SIG-M5 treated with dmso at 0.1 percent for 504 hours (cell line): ENCODE results near the gene PRRG2.
"Not testable (repeated sequence)": the region's sequence is repeated elsewhere in the genome, so short reads cannot be mapped to it uniquely, and the experiment has no call there.

ENCODE experiments used
- DNase-seq: peaks from one replicate; lab custom pipeline; 2025; ENCODE audit not compliant: unreplicated experiment; lab: John Stamatoyannopoulos, UW

Gene PRRG2

DNA sequence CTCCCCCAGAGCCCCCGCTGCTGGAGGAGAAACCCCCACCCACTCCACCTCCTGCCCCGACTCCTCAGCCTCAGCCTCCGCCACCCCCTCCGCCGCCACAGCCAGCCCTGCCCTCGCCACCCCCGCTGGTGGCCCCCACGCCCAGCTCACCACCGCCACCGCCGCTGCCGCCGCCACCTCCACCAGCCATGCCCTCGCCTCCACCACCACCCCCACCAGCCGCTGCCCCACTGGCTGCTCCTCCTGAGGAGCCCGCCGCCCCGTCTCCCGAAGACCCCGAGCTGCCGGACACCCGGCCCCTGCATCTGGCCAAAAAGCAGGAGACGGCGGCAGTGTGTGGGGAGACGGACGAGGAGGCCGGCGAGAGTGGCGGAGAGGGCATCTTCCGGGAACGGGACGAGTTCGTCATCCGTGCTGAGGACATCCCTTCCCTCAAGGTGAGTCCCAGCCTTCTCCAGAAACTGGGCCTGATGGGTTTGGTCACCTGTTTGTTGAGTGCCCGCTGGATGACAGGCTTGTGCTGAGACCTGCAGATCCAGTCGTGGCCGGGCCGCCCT, 20.4 kb downstream of the PRRG2 start:
- DNase-seq, result no peak

DNA sequence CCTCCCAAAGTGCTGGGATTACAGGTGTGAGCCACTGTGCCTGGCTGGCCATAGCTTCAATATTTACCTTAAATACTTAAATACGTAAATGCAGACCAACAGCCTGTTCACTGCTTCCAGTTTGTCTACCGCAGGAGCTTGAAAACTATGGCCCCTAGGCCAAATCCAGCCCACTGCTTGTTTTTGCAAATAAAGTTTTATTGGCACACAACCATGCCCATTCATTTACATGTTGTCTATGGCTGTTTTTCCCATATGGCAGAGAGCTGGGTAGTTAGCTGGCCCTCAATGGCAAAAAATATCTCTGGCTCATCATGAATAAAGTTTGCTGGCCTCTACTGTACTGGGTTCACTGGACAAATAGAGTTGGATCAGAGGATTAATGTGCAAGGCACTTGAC, 21.7 kb downstream of the PRRG2 start:
- DNase-seq, result no peak

- no peak for DNase-seq
Observed at GRCh38 chr19:49605605-49606004, 24.5 kb downstream of the PRRG2 start.

GRCh38 chr19:49609499-49610092, 28.5 kb downstream of the PRRG2 start:
- no peak for DNase-seq

DNA sequence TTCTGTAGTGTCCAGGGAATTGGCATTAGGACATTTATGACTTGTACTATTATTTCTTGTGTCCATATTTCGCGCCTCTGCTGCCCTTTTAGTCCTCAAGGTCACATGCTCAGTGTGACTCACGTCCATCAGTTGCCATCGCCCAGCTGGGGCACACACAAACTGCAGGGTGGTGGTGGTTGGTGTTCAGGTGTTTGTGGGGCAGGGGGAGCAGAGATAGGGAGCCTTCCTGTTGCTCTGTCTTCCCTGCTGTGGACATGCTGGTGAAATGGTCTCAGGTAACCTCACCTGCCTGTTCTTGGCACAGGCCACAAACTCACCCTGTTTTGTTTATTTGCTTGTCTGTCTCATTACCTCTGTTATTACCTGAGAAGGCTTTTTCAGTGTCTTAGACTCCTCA, 32.3 kb downstream of the PRRG2 start:
- DNase-seq, result no peak

- DNase-seq, result no peak
Observed at GRCh38 chr19:49614096-49614833, 33.1 kb downstream of the PRRG2 start.

DNA sequence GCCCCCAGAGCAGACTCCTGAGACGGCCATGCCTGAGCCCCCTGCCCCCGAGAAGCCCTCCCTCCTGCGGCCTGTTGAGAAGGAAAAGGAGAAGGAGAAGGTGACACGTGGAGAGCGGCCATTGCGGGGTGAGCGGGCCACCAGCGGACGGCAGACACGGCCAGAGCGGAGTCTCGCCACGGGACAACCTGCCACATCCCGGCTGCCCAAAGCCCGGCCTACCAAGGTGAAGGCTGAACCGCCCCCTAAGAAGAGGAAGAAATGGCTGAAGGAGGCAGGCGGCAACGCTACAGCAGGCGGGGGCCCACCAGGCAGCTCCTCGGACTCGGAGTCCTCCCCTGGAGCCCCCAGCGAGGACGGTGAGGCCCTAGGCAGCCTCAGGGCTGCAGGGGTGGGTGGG, 34.7 kb downstream of the PRRG2 start:
- DNase-seq, result no peak

DNA sequence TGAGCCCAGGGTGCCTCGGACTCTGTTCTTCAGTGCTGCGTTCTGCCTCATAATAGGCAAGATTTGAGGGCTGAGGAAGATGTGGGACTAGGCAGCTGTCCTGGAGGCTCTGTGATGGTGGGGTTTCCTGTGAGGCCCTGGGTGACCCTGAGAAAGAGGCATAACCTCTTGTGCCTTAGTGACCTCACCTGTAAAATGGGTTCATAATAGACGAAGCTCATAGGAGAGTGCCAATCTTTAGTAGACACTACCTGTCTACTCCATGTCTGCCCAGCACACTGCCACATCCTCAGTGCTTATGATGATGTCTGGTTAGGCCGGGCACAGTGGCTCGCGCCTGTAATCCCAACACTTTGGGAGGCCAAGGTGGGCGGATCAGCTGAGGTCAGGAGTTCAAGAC, 35.4 kb downstream of the PRRG2 start:
- no peak for DNase-seq

GRCh38 chr19:49616945-49617344, 35.8 kb downstream of the PRRG2 start:
- no peak for DNase-seq

DNA sequence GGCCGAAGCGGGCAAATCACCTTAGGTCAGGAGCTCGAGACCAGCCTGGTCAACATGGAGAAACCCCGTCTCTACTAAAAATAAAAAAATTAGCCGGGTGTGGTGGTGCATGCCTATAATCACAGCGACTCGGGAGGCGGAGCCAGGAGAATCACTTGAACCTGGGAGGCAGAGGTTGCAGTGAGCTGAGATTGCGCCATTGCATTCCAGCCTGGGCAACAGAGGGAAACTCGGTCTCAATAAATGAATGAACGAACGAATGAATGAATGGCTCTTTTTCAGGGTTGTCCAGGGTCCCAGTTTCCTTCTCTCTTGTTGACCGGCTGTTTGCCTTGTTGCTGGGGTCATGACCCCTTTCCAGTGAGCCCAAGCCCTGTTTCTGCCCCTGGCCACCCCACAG, 36.7 kb downstream of the PRRG2 start:
- not testable (repeated sequence) for DNase-seq

DNA sequence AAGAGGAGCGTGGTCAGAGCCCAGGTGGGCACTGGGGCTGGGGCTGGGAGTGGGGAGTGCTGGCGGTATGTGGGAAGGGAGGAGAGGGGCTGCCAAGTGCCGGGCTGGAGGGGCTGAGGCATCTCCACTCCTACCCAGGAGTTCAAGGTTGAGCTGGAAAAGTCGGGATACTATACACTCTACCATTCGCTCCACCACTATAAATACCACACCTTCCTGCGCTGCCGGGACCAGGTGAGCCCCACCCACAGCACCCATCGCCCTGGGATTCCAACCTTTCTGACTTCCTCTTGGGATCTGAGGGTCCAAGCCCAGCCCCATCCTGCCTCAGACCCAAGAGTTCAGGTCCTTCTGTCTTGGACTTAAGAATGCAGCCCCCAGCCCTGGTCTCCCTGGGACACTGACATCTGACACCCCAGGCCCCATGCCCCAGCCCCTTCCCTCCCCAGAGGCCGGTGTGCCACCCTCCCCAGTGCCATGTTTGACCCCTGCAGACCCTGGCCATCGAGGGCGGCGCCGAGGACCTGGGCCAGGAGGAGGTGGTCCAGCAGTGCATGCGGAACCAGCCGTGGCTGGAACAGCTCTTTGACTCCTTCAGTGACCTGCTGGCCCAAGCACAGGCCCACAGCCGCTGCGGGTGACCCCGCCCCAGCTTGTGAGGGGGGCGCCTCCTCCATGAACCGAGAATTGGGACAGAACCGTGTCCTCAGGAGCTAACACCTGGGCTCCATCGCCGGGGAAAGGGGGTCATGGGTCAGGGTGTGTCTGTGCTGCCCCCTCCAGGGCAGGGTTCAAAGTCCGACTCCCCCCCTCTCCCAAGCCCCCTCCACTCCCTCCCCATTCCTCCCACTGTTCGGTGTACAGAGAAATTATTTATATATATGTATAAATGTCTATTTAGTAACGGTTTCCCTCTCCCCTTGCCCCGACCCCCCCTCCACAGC, 44.1 kb downstream of the PRRG2 start:
- no peak for DNase-seq

DNA sequence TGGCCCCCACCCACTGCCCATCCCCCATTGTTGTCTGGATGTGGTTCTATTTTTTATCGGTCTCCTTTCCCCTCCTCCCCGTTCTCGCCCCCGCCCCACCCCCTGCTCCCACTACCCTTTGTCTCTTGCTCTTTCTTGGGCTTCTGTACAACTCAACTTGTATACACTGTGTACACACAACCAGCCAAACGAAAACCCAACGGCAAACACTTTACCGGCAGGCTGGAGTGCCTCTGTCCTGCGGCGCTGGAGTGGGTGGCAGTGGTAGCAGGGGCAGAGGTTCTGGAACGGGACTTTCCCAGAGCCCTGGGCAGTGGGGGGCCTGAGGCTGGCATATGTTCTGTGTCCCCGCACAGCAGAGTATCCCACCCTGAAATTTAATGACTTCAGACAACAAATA, 45.1 kb downstream of the PRRG2 start:
- no peak for DNase-seq

DNA sequence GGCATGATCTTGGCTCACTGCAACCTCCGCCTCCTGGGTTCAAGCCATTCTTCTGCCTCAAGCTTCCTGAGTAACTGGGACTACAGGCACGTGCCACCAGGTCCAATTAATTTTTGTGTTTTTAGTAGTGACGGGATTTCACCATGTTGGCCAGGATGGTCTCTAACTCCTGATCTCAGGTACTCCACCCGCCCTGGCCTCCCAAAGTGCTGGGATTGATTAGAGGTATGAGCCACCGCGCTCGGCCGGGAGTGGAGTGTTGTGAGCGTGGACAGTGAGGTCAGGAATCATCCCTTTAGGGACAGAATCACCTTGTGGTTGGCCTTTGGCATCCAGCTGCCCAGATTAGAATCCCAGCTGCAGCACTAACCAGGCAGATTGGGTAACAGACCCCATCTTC, 48.5 kb downstream of the PRRG2 start:
- no peak for DNase-seq

- DNase-seq, result no peak
Observed at GRCh38 chr19:49631014-49631588, 50.0 kb downstream of the PRRG2 start.

DNA sequence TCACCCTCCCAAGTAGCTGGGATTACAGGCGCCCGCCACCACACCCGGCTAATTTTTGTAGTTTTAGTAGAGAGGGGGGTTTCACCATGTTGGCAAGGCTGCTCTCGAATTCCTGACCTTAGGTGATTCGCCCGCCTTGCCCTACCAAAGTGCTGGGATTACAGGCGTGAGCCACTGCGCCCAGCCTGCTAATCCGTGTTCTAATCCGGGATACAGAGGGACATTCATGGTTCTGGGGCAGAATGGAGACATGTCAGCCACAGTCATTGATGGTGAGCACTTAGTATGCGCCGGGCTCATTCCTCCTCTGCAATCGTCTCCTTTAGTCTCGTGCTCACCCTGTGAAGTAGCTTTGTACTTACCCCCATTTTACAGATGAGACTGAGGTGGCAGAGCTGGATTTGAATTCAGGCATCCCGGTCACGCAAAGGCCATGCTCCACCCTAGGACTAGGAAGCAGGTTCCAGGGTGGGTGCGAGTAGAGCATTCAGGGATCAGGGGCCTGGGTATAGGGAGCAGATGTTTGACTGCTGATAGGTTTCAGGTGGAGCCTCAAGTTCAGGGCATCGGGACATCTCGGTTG, 50.6 kb downstream of the PRRG2 start:
- no peak for DNase-seq

DNA sequence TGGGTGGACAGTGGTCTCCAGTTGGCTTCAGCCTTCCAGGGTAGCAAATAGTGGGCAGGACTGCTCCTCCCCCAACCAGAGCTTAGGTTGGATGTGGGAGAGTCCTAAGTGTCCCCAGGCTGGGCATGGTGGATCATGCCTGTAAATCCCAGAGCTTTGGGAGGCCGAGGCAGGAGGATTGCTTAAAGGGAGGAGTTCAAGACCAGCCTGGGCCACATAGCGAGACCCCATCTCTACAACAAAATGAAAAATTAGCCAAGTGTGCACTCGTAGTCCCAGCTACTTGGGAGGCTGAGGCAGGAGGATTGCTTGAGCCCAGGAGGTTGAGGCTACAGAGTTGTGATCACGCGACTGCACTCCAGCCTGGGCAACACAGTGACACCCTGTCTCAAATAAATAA, 51.5 kb downstream of the PRRG2 start:
- DNase-seq, result no peak

- DNase-seq, result not testable (repeated sequence)
Observed at GRCh38 chr19:49633273-49633672, 52.2 kb downstream of the PRRG2 start.

- no peak for DNase-seq
Observed at GRCh38 chr19:49635530-49636232, 54.6 kb downstream of the PRRG2 start.

DNA sequence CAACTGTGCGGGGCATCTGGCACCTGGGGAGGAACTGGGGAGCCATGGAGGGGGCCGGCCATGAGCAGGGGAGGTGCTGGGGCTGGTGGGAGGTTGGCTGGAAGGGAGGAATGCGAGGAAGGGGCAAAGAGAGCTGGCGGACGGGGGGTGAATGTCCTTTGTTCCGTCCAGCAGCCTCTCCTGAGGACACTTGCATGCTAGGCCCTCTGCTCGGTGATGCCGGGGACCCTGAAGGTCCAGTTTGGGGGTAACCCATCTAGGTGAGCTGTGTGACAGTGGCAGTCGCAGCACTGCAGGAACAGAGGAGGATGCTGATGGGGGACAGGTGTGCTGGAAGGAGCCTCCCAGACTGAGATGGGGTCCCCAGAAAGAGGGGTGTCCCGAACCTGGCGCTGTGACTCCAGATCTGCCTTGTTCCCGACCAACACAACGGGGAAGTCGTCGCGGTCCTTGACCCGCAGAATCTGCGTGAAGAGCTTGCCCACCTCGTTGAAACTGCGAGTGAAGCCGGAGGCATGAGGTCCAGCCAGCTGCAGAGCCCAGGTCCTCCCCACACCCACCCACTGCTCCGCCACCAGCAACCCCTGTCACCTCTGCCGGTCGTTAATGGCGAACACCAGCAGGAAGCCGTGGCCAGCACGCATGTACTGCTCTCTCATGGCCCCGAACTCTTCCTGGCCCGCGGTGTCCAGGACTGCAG, 55.3 kb downstream of the PRRG2 start:
- no peak for DNase-seq
